Effector CD4-positive, alpha-beta T cell (primary cell): ENCODE measurements around the gene FGFR2.

Experiments used
- DNase-seq: peaks from one replicate; pipeline ENCODE4 v3.0.0-alpha.2; 2020

Gene FGFR2

GRCh38 chr10:121551210-121551885, 46.9 kb downstream of the FGFR2 start:
- DNase-seq: no peak

- no peak for DNase-seq
Observed at GRCh38 chr10:121544301-121544869, 53.9 kb downstream of the FGFR2 start.

- no peak for DNase-seq
Observed at GRCh38 chr10:121543545-121543944, 54.7 kb downstream of the FGFR2 start.

DNA sequence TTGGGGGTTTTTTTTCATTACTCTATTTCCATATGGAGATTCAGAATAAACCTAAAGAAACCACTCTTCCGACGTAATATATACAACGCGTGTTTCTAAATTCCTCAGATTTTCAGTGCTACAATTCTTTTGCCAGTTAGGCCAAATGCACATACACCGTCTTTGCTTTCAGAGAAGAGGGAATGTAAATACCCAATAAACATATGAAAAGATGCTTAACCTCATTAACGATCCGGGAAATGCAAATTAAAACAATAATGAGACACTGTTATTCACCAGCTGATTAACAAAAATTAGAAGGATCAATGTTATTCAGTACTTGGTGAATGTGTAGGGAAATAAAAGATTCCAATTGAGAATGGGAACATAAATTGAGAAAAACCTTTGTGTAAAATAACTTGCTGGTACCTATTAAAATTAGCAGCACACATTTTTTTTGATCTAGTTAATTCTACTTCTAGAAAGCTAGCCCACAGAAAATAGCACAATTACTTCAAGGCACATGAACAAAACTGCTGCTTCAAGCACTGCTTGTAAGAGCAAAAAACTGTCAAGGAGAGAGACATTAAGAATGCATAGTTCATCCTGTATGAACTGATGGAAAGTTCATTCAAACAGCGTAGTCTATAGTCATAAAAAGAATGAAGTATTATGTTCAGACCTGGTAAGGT, 56.7 kb downstream of the FGFR2 start:
- no peak for DNase-seq

DNA sequence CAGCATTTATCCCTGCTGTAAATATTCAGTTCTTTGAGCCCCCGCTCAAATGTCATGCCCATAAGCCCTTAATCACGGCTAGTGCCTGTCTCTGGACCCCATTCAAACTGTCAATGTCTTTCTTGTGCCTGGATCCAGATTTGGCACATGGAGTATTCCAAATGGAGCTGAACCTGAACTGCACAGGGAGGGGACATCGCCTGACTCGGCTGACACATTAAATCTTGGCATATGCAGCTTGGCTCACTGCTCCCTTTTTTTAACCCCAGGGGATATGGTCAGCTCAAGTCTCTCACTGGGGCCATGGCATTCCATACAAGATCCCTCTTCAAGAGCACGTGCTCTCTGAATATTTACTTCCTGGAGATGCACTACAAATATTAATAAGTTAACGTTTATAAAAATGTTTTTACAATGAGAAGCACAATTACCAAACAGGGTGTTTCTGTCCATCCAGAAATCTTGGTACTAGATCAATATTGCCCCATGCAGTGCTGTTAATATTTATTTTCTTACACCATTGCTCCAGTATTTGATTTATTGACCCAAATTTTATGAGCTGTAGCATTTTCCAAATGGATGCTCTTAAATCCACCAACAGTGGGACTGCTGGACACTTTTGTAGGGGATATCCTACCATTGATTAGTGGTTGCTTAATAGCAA, 57.4 kb downstream of the FGFR2 start:
- DNase-seq: no peak

GRCh38 chr10:121539786-121540185, 58.5 kb downstream of the FGFR2 start:
- no peak for DNase-seq

DNA sequence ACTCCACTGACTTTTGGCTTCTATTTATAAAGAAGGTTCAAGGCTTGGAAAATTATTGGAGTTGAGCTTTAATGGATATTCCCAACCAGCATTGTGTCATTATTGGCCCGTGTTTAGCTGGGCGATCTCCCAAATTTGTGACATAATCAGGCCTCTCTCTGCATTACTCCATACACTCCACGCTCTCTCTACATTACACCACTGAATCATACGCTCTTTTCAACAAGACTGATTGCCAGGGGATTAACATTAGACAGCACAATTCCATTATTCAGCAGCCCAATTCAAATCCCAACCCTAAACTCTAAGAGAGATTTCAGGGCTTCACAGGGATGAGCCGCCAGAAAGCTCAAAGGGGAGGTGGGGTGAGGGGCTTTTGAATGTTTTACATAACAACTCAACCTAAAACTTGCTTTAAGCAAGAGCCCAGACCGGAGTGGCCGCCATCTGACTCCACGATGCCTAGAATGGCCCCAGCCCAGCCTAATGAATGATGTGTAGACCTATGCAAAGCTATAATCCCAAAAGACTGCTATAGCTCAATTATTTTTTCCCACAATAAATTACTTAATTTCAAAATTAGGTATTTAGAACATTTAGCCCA, 61.8 kb downstream of the FGFR2 start:
- DNase-seq: no peak

GRCh38 chr10:121535381-121535780, 62.9 kb downstream of the FGFR2 start:
- no peak for DNase-seq

DNA sequence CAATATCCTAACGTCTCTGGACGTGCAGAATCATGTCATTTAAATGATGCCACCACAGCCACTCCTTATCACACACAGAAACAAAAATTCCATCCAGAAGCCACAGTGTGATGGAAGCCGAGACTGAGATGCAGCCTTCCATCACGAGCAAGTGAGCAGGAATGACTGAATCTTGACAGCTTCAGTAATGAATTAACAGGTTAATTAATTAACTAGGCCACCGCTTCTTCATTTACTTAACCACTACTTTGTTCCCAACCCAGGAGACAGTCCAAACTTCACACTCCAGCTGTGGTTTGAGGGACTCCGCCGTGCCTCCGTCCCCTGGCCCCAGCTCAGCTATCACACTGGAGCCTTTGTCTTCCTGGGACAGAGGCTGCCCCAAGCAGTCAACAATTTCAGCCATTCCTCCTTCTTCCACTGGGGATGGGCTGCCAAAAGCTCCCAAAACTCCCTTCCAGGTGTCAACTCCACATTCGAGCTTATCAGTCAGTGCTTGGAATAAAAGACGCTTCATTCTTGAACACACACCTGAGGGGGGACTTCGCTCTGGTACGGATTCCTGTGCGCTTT, 65.9 kb downstream of the FGFR2 start:
- no peak for DNase-seq

GRCh38 chr10:121531830-121532178, 66.4 kb downstream of the FGFR2 start:
- DNase-seq: no peak

DNA sequence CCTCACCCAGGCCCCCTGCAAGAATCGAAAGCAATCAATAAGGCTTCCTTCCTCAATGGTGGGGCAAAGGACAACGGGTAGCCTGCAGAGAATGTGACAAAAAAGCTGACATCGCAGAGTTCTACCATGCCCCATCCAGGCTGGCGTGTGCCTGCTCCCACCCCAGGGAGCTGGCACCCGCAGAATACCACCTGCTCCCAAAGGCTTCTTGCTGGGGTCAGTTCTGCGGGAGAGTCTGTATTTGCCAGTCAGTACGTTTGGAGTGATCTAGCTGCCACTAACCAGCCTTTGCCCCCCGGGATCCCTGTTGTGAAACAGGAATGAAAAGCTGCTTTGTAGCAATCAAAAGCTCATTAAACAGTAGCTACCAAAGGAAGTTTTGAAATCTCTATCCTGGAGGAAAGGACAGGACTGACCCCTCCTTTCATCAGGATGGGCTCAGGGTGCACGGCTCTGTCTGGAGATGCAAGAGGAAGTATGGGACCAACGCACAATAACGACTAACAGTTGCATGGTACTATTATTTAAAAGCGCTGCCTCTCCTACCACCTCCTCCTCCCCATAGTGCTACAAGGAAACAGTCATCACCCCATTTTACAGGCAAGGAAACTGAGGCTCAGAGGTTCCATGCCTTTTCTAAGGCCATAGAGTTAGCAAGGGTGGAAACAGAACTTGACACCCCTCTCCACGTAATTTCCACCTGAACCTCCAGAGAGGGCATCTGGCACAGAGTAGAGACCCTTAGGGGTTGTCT, 67.0 kb downstream of the FGFR2 start:
- DNase-seq: no peak

- no peak for DNase-seq
Observed at GRCh38 chr10:121530481-121531075, 67.7 kb downstream of the FGFR2 start.

- no peak for DNase-seq
Observed at GRCh38 chr10:121527690-121528089, 70.6 kb downstream of the FGFR2 start.

DNA sequence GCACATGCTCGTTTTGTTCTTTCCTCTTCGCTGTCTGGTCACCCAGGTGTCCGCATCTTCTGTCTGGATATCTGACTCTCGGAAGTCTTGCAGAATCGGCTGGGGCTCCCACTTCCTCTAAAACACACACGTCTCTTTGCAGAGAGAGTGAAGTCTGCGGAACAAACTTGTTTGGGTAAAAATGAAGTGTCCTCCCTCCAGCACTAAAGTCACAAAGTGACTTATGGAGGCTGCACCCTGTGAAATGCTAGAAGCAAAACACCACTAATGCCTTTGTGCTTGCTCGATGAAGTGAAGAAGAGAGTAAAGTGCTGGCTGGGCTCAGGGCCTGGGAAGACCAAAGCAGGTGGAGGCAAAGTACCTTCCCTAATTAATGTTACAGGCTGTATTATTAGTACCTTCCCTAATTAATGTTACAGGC, 71.4 kb downstream of the FGFR2 start:
- DNase-seq: no peak

DNA sequence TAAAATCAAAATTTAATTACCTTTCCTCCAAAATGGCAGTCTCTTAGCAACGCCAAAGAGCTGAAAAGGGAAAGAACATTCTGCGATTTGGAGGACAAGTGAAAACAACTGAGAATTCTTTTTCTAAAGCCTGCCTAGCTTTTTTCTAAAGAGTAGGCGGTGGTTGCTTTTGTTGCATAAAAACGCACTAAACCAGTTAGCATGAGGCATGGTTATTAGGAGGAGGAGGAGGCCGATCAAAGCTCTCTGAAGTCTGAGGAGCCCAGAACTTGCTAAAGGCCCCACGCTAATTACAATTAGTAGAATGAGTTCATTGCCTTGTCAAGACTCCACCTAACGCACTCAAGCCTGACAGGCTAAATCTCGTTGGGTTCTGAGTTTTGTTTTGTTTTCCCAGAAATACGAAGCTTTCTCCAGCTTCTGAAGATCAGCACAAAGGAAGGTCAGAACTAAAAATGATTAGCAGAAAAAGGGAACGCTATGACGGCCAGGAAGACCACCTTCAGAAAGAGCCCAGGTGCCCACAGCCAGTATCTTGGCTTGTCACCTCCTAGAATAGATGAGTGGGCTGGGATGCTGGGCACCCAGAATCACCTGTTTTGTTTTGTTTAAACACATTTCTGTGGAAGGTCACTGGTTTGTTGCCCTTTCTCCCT, 72.0 kb downstream of the FGFR2 start:
- DNase-seq: no peak

- no peak for DNase-seq
Observed at GRCh38 chr10:121525251-121526134, 72.8 kb downstream of the FGFR2 start.

- DNase-seq: no peak
Observed at GRCh38 chr10:121524157-121524817, 74.0 kb downstream of the FGFR2 start.

DNA sequence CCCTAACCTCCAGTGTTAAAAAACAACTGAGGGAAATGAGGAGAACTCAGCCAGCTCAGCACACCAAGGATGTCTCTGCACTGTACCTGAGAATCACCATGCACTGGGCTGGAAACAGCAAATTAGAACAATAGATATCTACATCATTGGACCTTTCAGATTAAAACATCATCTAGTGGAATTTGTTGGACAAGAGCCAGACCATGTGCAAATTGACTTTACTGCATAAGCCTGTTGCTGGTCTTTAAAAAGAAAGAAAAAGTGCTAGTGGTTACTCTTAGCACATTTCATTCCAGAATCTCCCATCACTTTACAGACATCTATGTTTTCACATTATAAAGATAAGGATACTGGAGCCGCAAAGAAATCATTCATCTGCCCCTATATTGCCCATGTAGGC, 75.4 kb downstream of the FGFR2 start:
- no peak for DNase-seq

GRCh38 chr10:121521794-121522556, 76.3 kb downstream of the FGFR2 start:
- DNase-seq: no peak
